NCI-H1092 treated with DMSO at 0.1 percent for 48 hours (cell line): Measurements from ENCODE around the gene MTFR1L.

Experiments
- DNase-seq: peaks from one replicate; lab custom pipeline; 2025; lab: John Stamatoyannopoulos, UW

MTFR1L gene

GRCh38 chr1:25861316-25862286 lies 41.8 kb downstream of the MTFR1L start:
- no peak for DNase-seq

DNA sequence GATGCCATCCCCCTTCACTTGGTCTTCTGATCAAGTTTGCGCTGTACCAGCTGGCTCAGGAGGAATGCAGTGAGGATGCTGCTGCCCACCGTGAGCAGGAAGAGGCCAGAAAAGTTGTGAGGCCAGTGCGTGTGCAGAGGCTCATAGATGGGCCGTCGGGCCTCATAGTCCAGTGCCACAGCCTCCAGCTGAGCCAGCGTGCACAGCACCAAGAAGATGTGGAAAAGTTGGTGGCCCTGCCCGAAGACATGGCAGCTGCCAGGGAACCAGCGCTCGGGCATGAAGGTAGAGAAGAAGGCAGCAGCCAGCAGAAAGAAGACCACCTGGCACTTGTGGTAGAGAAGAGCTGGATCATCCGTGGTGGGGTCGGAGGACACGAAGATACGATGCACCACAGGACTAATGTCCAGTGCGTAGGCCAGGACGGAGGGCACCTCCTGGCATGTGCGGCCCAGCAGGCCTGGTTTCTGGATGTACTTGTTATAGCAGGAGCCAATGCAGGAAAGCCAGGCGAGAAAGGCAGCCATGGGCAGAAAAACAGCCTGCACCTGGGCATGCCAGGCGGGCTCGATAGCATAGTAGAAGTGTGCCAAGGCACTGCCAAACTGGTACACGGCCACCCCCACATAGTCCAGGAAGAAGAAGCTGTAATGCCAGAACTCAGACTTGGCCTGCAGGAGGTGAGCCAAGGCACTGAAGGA lies 43.2 kb downstream of the MTFR1L start:
- DNase-seq = no peak

DNA sequence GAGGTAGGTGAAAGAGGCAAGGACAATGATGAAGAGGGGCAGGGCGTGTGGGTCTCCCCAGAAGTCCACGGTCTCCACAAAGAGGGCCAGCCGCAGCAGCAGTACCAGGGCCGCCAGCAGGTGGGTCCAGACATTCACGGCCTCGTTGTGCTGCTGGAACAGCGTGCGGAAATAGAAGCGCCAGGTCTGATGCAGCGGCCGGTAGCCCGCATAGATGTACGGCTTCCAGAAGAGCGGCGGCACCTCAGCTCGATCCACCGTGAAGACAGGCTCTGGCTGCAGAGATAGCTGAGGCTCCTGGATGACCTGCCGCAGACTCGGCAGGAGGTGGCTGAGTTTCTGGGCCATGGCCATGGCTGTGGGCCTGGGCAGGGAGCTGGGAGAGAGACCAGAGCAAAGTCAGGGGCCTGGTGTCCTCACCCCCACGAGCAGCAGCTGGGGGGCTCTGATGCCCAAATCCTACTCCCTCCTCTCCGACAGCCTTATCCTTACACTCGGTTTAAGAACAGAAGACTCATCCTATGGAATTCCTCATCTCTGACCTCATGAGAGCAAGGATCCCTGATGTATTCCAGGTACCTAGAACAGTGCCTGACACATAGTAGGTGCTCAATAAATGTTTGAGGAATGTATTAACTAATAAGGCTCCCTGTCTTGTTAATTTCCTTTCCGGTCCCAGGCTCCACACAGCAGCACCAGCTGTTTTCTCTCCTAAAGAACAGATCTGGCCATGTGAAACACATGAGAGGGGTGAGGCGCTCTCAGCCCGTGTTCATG lies 43.9 kb downstream of the MTFR1L start:
- DNase-seq = no peak

DNA sequence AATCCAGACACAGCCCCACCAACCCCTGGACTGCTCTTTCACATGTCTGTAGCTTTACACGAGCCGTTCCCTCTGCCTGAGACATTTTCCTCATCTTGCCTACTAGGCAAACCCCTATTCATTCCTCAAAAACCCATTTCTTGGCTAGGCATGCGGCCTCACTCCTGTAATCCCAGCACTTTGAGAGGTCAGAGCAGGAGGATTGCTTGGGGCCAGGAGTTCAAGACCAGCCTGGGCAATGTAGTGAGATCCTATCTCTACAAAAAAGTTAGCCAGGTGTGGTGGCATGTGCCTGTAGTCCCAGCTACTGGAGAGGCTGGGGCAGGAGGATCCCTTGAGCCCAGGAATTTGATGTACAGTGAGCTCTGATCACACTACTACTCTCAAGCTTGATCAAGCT lies 44.7 kb downstream of the MTFR1L start:
- DNase-seq = no peak

- DNase-seq = no peak
Measured at GRCh38 chr1:25866288-25866687, 46.5 kb downstream of the MTFR1L start.

DNA sequence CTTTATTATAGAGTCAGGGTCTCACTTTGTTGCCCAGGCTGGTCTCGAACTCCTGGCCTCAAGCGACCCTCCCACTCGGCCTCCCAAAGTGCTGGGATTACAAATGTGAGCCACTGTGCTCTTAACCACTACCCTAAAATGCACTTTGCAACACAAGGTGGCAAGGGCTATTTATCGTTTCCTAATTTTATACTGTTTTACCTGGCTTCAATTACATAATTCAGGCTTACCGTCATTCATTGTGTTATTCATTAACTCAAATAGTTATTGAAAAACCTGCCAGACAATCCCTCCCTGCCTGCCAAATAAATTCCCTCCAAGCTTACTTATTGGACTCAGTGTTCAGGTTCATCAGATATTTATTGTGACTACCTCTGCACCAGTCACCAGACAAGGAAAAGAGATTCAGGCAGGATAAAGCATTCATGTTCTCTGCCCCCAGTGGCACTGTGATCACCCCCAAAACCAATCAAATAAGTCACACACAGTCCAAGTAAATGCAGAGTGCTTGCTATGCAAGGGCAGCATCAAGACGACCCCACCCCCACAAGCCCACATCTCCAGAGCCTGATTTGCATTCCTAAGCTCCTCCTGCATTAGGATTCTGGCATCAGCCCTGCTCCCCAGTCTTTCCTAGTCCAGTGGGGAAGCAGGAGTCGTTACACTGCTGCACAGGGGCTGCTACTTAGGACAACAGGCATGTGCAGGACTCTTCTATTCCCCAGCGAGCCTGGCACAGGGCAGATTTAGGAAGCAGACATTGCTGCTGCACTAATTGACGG lies 47.6 kb downstream of the MTFR1L start:
- no peak for DNase-seq

DNA sequence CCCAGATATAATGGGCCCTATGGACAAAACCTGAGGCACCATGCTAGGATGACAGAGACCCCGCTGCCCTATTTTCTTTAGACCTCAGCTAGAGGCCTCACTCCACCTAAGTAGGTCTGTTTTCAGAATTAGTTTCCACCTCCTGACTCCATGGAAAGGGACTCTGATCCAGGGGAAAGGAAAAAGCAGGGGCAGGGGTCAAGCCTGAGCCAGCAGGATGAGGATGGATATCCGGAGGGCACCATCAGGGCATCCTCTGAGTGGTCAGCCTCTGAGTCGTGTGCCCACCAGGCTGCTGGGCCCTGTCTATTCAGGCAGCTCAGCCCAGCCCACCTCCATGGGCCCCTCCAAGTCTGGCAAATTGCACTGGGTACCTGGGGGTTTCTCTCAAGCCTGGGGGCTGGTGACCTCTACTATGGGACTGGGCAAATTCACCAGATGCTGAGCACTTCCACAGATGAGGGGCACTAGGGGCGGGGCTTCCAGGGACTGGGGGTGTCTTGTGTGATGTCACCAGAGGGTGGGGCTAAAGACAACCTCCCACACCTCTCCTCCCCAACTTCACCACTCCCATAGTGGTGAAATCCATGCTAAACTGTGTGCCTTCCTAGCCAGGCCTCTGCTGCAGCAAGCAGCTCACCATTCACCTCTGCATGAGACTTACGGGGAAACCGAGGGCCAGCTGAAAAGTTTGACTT lies 50.3 kb downstream of the MTFR1L start:
- no peak for DNase-seq

DNA sequence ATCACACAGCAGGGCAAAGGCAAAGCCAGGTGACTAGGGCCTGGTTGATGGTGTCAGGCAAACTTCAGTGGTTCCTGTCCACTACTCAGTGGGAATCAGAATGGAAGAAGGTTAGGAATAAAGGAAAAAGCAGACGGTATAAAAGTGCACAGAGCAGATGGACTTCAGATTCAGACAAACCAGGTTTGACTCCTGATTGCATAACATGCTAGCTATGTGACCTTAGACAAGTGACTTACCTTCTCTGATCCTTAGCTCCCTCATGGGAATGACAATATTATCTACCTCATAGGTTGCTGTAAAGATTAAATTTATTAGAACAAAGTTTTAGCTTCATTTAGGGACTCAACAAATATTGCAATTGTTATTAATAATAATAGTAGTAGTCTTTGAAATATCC lies 50.9 kb downstream of the MTFR1L start:
- no peak for DNase-seq

- no peak for DNase-seq
Measured at GRCh38 chr1:25871086-25871703, 51.4 kb downstream of the MTFR1L start.

DNA sequence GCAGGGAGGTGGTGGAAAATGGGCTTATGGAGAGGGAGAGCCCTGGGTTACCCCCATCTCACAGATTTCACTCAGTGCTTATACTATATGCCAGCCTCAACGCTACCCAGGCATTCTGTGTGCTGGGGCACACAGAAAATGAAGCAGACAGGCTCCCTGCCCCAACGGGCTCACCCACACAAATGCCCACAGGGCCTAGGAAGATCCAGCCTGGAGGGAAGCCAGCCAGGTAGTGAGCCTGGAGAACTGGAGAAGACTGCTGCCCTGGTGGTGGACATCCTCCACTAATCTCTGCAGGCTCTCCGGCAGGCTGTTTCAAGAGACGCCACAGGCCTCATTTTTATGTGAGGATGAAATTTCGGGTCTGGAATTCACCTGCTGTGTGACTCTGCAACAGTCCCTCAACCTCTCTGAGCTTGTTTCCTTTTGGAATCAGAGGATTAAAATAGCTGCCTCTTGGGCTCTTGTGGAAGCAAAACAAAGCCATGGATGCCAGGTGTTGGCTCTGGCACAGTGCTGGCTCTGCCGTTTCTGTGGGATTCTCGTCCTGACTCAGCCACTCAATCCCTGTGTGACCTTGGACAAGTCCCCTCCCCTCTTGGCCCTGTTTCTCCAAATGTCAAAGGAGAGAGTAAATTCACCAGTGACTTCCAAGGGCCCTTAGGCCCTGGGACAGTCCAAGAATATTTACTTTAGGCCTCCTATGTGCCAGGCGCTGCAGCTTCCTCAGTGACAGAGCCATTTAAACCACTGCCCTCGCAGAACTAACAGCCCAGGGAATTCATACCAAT lies 52.1 kb downstream of the MTFR1L start:
- no peak for DNase-seq

DNA sequence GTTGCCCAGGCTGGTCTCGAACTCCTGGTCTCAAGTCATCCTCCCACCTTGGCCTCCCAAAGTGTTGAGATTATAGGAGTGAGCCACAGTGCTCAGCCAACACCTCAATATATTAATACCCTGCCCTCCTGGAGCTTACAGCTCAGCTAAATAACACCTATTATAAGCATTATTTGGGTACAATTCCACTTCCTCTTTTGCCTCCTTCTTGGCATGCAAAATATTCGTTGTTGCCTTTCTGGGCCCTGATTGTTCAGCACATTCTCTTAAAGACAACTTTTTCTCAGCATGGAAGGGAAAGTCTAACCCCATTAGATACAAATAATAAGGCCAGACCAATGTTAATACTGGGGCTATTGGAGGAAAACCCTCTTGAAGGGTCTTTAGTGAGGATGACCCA lies 53.0 kb downstream of the MTFR1L start:
- no peak for DNase-seq

- no peak for DNase-seq
Measured at GRCh38 chr1:25873120-25873519, 53.4 kb downstream of the MTFR1L start.

- no peak for DNase-seq
Measured at GRCh38 chr1:25874209-25874608, 54.5 kb downstream of the MTFR1L start.

DNA sequence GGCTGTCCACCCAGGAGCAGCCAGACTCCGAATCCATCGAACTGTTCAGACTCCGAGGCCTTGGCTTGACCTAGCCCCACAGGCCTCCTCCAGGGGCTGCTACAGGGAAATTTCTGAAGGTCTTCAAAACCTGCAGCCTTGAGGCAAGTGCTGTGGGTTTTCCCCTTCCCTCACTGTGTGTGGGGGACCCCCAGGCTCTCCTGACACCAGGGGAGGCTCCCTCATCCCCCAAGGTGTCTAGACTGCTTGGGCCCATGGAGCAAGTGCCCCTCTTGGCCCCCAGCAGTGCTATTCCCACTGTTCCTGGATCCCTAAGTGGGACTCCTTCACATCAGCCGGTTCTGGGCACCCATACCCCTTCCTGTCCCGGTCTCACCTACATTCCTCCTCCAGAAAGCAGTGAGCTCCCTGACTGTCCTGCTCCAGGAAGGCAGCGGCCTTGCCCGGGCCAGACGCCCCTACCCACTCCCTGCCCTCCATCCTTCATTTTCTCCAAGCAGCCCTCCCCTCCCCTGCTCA lies 54.9 kb downstream of the MTFR1L start:
- no peak for DNase-seq

DNA sequence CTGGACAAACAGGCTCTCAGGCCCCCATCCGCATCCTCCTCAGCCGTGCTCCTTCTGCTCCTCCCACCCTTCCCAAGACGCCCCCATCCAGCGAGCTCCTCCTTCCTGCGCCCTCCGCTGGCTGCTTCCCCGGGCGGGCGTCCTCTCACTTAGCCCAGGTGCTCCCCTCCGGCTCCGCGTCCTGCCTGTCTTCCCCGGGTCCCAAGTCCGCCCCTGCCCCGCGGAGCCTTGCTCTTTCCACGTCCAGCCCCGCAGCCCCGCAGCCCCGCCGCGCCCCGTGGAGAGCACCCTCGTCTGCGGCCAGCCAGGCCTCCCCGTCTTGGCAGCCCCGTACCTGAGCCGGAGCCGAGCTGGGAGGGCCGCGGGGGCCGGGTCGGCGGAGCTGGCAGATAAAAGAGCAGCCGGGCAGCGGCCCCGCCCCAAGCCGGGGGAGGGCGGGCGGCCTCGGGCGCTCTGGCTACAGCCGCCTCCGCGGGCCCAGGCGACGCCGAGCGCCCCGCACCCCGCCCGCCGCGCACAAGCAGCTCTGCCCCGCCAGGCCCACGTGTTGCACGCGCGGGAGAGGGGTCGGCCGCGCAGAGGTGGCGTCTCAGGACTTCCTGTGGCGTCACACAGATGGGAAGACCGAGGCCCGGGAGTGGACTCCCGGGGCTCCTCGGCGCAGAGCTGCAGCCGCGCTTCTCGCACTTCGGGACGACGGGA lies 55.6 kb downstream of the MTFR1L start, which contains the start of gene PAQR7:
TSS of gene PAQR7 (minus strand) at position 555 of the 702 bp plus-strand sequence. CDS start 11,869 bp downstream, outside the sequence.
- peak; percentile 68 for DNase-seq

DNA sequence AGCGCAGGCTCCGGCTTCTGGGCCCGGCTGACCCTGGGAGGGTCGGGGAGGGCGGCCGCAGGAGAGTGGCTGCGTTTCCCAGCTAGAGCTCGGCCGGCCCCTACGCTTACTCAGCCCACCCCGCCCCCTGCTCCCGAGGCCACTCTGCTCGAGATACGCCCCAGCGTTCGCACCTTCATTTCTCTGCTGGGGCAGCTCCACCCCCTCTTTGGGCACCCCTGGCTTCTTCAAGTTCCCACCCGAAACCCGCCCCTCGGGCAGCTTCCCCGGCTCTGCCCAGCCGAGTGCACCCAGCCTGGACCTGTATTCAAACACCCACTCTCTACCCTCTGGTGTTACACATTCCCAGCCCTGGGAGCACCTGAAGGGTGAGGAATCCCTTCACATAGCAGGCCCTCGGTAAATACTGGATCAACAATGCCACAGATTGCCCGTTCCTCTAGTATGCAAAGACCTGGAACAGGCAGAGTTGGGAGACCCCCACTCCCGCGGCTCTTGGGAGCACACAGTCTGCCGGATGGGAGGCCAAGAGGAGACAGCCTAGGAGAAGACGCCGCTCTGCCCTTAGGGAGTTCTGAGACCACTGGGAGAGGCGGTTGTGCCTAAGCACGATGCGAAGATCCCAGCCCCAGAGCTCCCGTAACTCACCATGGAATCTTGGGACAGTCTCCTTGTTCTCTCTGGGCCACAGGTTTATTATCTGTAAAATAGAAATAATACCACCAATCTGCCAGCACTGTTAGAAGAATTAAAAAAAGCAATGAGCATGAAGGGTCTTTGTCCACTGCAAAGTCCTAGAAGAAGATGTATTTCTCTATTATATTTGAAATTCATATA lies 56.3 kb downstream of the MTFR1L start:
- no peak for DNase-seq

- DNase-seq = no peak
Measured at GRCh38 chr1:25876693-25877077, 56.9 kb downstream of the MTFR1L start.

DNA sequence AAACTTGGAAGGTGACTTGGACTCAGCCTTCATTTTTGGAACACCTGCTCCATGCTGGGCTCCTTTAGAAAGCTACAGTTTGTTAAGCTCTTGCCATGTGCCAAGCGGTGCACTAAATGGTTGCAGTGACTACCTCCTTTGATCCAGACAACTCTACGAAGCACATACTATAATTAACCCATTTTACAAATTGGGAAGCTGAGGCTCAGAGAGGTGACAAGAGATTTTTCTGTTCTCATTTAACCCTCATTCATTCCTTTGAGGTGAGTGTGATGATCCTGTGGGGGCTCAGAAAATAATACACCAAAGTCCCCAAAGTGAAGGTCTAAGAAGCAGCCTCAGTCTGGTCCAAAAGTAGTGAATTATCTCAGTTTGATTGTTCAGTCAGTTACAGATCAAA lies 57.4 kb downstream of the MTFR1L start:
- DNase-seq = no peak
